Endothelial cell (in vitro differentiated cells): ENCODE results near the gene CDKAL1. TPM values are rescaled to one million over a fixed set of nuclear protein-coding genes. Genes with fewer than 3 reads are reported as not detected.

Experiments
- DNase-seq: peaks from one replicate; pipeline ENCODE4 v3.0.0; 2021; ENCODE audit warnings: low spot score
- H3K27ac Mint-ChIP-seq: one replicate; pipeline ENCODE4 v1.8.0; 2021; ENCODE audit warnings: mixed read lengths, inconsistent platforms; ENCODE audit not compliant: unreplicated experiment
- H3K27me3 Mint-ChIP-seq: one replicate; pipeline ENCODE4 v1.8.0; 2021; ENCODE audit warnings: mild to moderate bottlenecking, moderate library complexity, mixed read lengths, inconsistent platforms; ENCODE audit not compliant: unreplicated experiment
- H3K36me3 Mint-ChIP-seq: one replicate; pipeline ENCODE4 v1.8.0; 2021; ENCODE audit warnings: mild to moderate bottlenecking, low read depth, mixed read lengths, inconsistent platforms; ENCODE audit not compliant: unreplicated experiment
- H3K4me1 Mint-ChIP-seq: one replicate; pipeline ENCODE4 v1.8.0; 2021; ENCODE audit warnings: mild to moderate bottlenecking, mixed read lengths, inconsistent platforms; ENCODE audit not compliant: unreplicated experiment
- H3K4me3 Mint-ChIP-seq: one replicate; pipeline ENCODE4 v1.8.0; 2021; ENCODE audit warnings: mild to moderate bottlenecking, mixed read lengths, inconsistent platforms; ENCODE audit not compliant: unreplicated experiment
- H3K9me3 Mint-ChIP-seq: one replicate; pipeline ENCODE4 v1.8.0; 2021; ENCODE audit warnings: mixed read lengths, inconsistent platforms; ENCODE audit not compliant: unreplicated experiment
- CTCF ChIP-seq: fragments of 200-600 bp; sonication (generic); IDR thresholded peaks from one replicate; pipeline ENCODE4 v1.5.0; 2021; ENCODE audit warnings: antibody characterized with exemption; ENCODE audit not compliant: unreplicated experiment
- total RNA-seq: library from RNA; stranded (reverse); fragmentation: NEBNext Ultra II Directional; extraction: Animal tissue kit (Norgen Biotek cat#: 25700); gene quantifications from one replicate; pipeline ENCODE4 v1.2.1, GENCODE V29; 2021; ENCODE audit not compliant: unreplicated experiment

CDKAL1 gene
- total RNA-seq, 1 donor from 2014 or later, result 43.9 TPM

- Mint-ChIP-seq H3K36me3 (no peaks in the 10 kb centered on the region), H3K27me3 (peaks cover 2% of the 10 kb centered on the region), H3K9me3 (no peaks in the 10 kb centered on the region), H3K4me3 (no peak overlapping the region), H3K4me1 (peaks cover 12% of the 10 kb centered on the region), H3K27ac (peak overlapping the region; percentile 81)
- TF ChIP-seq CTCF, result no peak
- no peak for DNase-seq
These were observed 536.4 kb downstream of the CDKAL1 start for GRCh38 chr6:21070620-21071019.

GRCh38 chr6:21071780-21072468 is 537.7 kb downstream of the CDKAL1 start:
- Mint-ChIP-seq H3K9me3 (no peaks in the 10 kb centered on the region), H3K4me3 (no peak overlapping the region), H3K36me3 (no peaks in the 10 kb centered on the region), H3K27ac (no peak overlapping the region), H3K4me1 (peaks cover 12% of the 10 kb centered on the region), H3K27me3 (peaks cover 2% of the 10 kb centered on the region)
- no peak for DNase-seq
- TF ChIP-seq CTCF, result no peak

- no peak overlapping the region for H3K27ac Mint-ChIP-seq
- no peak for DNase-seq
- H3K27me3 Mint-ChIP-seq, result peaks cover 2% of the 10 kb centered on the region
- peaks cover 12% of the 10 kb centered on the region for H3K4me1 Mint-ChIP-seq
- no peaks in the 10 kb centered on the region for H3K9me3 Mint-ChIP-seq
- no peak for TF ChIP-seq CTCF
- no peak overlapping the region for H3K4me3 Mint-ChIP-seq
- H3K36me3 Mint-ChIP-seq, result no peaks in the 10 kb centered on the region
These were observed 539.1 kb downstream of the CDKAL1 start for GRCh38 chr6:21073318-21073839.

- no peak for TF ChIP-seq CTCF
- Mint-ChIP-seq H3K4me3 (no peak overlapping the region), H3K4me1 (peaks cover 12% of the 10 kb centered on the region), H3K36me3 (no peaks in the 10 kb centered on the region), H3K9me3 (no peaks in the 10 kb centered on the region), H3K27ac (no peak overlapping the region), H3K27me3 (peaks cover 4% of the 10 kb centered on the region)
- DNase-seq, result no peak
These were observed 540.2 kb downstream of the CDKAL1 start for GRCh38 chr6:21074484-21074883.

GRCh38 chr6:21075986-21076385 is 541.7 kb downstream of the CDKAL1 start:
- no peak overlapping the region for H3K4me3 Mint-ChIP-seq
- peaks cover 2% of the 10 kb centered on the region for H3K4me1 Mint-ChIP-seq
- H3K36me3 Mint-ChIP-seq, result no peaks in the 10 kb centered on the region
- TF ChIP-seq CTCF, result no peak
- no peak overlapping the region for H3K27ac Mint-ChIP-seq
- no peaks in the 10 kb centered on the region for H3K9me3 Mint-ChIP-seq
- no peak for DNase-seq
- H3K27me3 Mint-ChIP-seq, result peaks cover 2% of the 10 kb centered on the region
